ENCODE measurements around the gene EPHA2.

- TF ChIP-seq, protein P1, sequence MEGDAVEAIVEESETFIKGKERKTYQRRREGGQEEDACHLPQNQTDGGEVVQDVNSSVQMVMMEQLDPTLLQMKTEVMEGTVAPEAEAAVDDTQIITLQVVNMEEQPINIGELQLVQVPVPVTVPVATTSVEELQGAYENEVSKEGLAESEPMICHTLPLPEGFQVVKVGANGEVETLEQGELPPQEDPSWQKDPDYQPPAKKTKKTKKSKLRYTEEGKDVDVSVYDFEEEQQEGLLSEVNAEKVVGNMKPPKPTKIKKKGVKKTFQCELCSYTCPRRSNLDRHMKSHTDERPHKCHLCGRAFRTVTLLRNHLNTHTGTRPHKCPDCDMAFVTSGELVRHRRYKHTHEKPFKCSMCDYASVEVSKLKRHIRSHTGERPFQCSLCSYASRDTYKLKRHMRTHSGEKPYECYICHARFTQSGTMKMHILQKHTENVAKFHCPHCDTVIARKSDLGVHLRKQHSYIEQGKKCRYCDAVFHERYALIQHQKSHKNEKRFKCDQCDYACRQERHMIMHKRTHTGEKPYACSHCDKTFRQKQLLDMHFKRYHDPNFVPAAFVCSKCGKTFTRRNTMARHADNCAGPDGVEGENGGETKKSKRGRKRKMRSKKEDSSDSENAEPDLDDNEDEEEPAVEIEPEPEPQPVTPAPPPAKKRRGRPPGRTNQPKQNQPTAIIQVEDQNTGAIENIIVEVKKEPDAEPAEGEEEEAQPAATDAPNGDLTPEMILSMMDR (IDR thresholded peaks at IDR 0.05): no peak
- no peak for TF ChIP-seq POLR2A (IDR thresholded peaks at IDR 0.05)
Measured at GRCh38 chr1:16088996-16089395, 66.9 kb downstream of the EPHA2 start.

Measured in testis (tissue), 2 donors.